Caco-2 (cell line): ENCODE measurements around the gene MRPS30. TPM values are rescaled to one million over a fixed set of nuclear protein-coding genes. Genes with fewer than 3 reads are reported as not detected.
"Not testable (repeated sequence)": the region's sequence is repeated elsewhere in the genome, so short reads cannot be mapped to it uniquely, and the experiment has no call there.

Source experiments
- BruUV-seq: library from RNA; stranded (reverse); fragments of 400-500 nt; replicated peaks from 2 replicates; lab custom pipeline; 2021; lab: Mats Ljungman, UMichigan
- CTCF ChIA-PET: fragments of 300-600 bp; sonication (Branson Sonifier 250); formaldehyde crosslinking; loops from one replicate; lab custom pipeline; 2022; ENCODE audit warnings: antibody characterized with exemption; lab: Charles Lee
- POLR2A ChIA-PET: fragments of 300-600 bp; sonication (Branson Sonifier 250); formaldehyde crosslinking; loops from one replicate; lab custom pipeline; 2022; ENCODE audit warnings: antibody characterized with exemption; lab: Charles Lee
- DNase-seq, 2 experiments: peaks; one replicate each; pipeline versions ENCODE4 v3.0.0 to v3.0.0-alpha.2; 2020 to 2022
- H3K27me3 ChIP-seq: replicated peaks from 2 replicates; pipeline ENCODE4 v1.6.0; 2011; ENCODE audit warnings: low read length; ENCODE audit not compliant: control insufficient read depth, insufficient read depth
- H3K36me3 ChIP-seq: 2 replicates; pipeline ENCODE4 v1.5.1; 2011; ENCODE audit warnings: low read length; ENCODE audit not compliant: control insufficient read depth, insufficient read depth
- H3K4me1 ChIP-seq: fragments of 250-450 bp; sonication (Bioruptor Pico); 2 replicates; pipeline ENCODE4 v1.5.1; 2020; ENCODE audit warnings: mild to moderate bottlenecking
- H3K4me3 ChIP-seq: 2 replicates; pipeline ENCODE4 v1.5.1; 2011; ENCODE audit warnings: low read depth, mild to moderate bottlenecking, control low read depth, low read length
- H3K9me3 ChIP-seq: fragments of 250-450 bp; sonication (Bioruptor Pico); 2 replicates; pipeline ENCODE4 v1.5.1; 2020; ENCODE audit warnings: mild to moderate bottlenecking, moderate library complexity
- H3K27ac Mint-ChIP-seq: one replicate; pipeline ENCODE4 v1.8.0; 2022; ENCODE audit warnings: mixed read lengths; ENCODE audit not compliant: unreplicated experiment
- H3K27me3 Mint-ChIP-seq: one replicate; pipeline ENCODE4 v1.8.0; 2022; ENCODE audit warnings: mixed read lengths; ENCODE audit not compliant: insufficient read depth, unreplicated experiment
- H3K36me3 Mint-ChIP-seq: one replicate; pipeline ENCODE4 v1.8.0; 2022; ENCODE audit warnings: mild to moderate bottlenecking, mixed read lengths; ENCODE audit not compliant: insufficient read depth, unreplicated experiment
- H3K4me1 Mint-ChIP-seq: one replicate; pipeline ENCODE4 v1.8.0; 2022; ENCODE audit warnings: low read depth, mixed read lengths; ENCODE audit not compliant: unreplicated experiment
- H3K4me3 Mint-ChIP-seq: one replicate; pipeline ENCODE4 v1.8.0; 2022; ENCODE audit warnings: mild to moderate bottlenecking, moderate library complexity, mixed read lengths; ENCODE audit not compliant: unreplicated experiment
- H3K9me3 Mint-ChIP-seq: one replicate; pipeline ENCODE4 v1.8.0; 2022; ENCODE audit warnings: mixed read lengths; ENCODE audit not compliant: unreplicated experiment
- CTCF ChIP-seq, 2 experiments: fragments of 200-600 bp in 1 of 2; IDR thresholded peaks; 1 replicate in 1 of 2; 2 replicates in 1 of 2; pipeline versions ENCODE4 v1.5.1 to v1.8.0; 2011 to 2022; ENCODE audit warnings: antibody characterized with exemption in 1 of 2, control low read depth in 1 of 2, inconsistent platforms in 1 of 2, low read depth in 1 of 2, low read length in 1 of 2, mild to moderate bottlenecking in 1 of 2, moderate library complexity in 1 of 2; ENCODE audit not compliant: insufficient read depth in 1 of 2, severe bottlenecking in 1 of 2, unreplicated experiment in 1 of 2
- intact Hi-C: fragments of 100-400 bp; cut with micrococcal nuclease; formaldehyde crosslinking; loops from one replicate; pipeline ENCODE4 v1.10.0; 2022; ENCODE audit not compliant: unreplicated experiment
- total RNA-seq: library from RNA; stranded (reverse); gene quantifications from 2 replicates; pipeline ENCODE4 v1.2.3, GENCODE V29; 2022

MRPS30 gene
- total RNA-seq, 1 experiment from 2014 or later = 62.2 TPM

- peaks cover 38% of the 10 kb centered on the region for H3K36me3 Mint-ChIP-seq
- no peaks in the 10 kb centered on the region for H3K4me1 Mint-ChIP-seq
- no TSS peak for BruUV-seq
- no peak overlapping the region for H3K4me3 Mint-ChIP-seq
- intact Hi-C loops = no loop called here
- ChIA-PET POLR2A (no interaction called here), CTCF (no interaction called here)
- no peak for DNase-seq
- Histone ChIP-seq H3K36me3 (peaks cover 2% of the 10 kb centered on the region), H3K9me3 (no peaks in the 10 kb centered on the region), H3K4me1 (0 out of 2 replicates have a peak, but pooled peaks cover 3% of the 10 kb centered on the region), H3K27me3 (no peaks in the 10 kb centered on the region), H3K4me3 (no peak overlapping the region)
- no peaks in the 10 kb centered on the region for H3K27me3 Mint-ChIP-seq
- no peaks in the 10 kb centered on the region for H3K9me3 Mint-ChIP-seq
- no peak overlapping the region for H3K27ac Mint-ChIP-seq
- TF ChIP-seq CTCF (IDR thresholded peaks at IDR 0.05; ENCODE audit: insufficient read depth in 1 of 2, low read depth in 1 of 2, low read length in 1 of 2, severe bottlenecking in 1 of 2, unreplicated experiment in 1 of 2) = no peak
These were observed 6.0 kb downstream of the MRPS30 start for GRCh38 chr5:44814761-44815160.

- Histone ChIP-seq H3K4me1 (no peaks in the 10 kb centered on the region), H3K4me3 (no peak overlapping the region), H3K9me3 (no peaks in the 10 kb centered on the region), H3K36me3 (no peaks in the 10 kb centered on the region), H3K27me3 (no peaks in the 10 kb centered on the region)
- no peak for DNase-seq
- Mint-ChIP-seq H3K9me3 (no peaks in the 10 kb centered on the region), H3K4me3 (no peak overlapping the region), H3K4me1 (no peaks in the 10 kb centered on the region), H3K27ac (no peak overlapping the region), H3K36me3 (peaks cover 8% of the 10 kb centered on the region), H3K27me3 (no peaks in the 10 kb centered on the region)
- ChIA-PET CTCF (no interaction called here), POLR2A (no interaction called here)
- no TSS peak for BruUV-seq
- no peak for TF ChIP-seq CTCF (IDR thresholded peaks at IDR 0.05; ENCODE audit: insufficient read depth in 1 of 2, low read depth in 1 of 2, low read length in 1 of 2, severe bottlenecking in 1 of 2, unreplicated experiment in 1 of 2)
- intact Hi-C loops = no loop called here
These were observed 12.4 kb downstream of the MRPS30 start for GRCh38 chr5:44821164-44821563.

- H3K27ac Mint-ChIP-seq, H3K4me1 ChIP-seq, H3K36me3 Mint-ChIP-seq, H3K27me3 Mint-ChIP-seq, H3K4me3 Mint-ChIP-seq, intact Hi-C loops, H3K36me3 ChIP-seq, DNase-seq, BruUV-seq, H3K9me3 Mint-ChIP-seq, H3K4me1 Mint-ChIP-seq, H3K27me3 ChIP-seq, POLR2A ChIA-PET, CTCF ChIA-PET, H3K9me3 ChIP-seq, H3K4me3 ChIP-seq: not testable (repeated sequence)
These were observed 15.9 kb downstream of the MRPS30 start for GRCh38 chr5:44824662-44825061.

- H3K9me3 ChIP-seq = no peaks in the 10 kb centered on the region
- no peak for DNase-seq
- Mint-ChIP-seq H3K4me1 (no peaks in the 10 kb centered on the region), H3K36me3 (no peaks in the 10 kb centered on the region), H3K27me3 (no peaks in the 10 kb centered on the region), H3K27ac (no peak overlapping the region), H3K4me3 (no peak overlapping the region), H3K9me3 (no peaks in the 10 kb centered on the region)
- H3K27me3 ChIP-seq = no peaks in the 10 kb centered on the region
- no peak for TF ChIP-seq CTCF (IDR thresholded peaks at IDR 0.05; ENCODE audit: insufficient read depth in 1 of 2, low read depth in 1 of 2, low read length in 1 of 2, severe bottlenecking in 1 of 2, unreplicated experiment in 1 of 2)
- intact Hi-C loops = no loop called here
- ChIA-PET POLR2A (no interaction called here), CTCF (no interaction called here)
- no peak overlapping the region for H3K4me3 ChIP-seq
- no peaks in the 10 kb centered on the region for H3K4me1 ChIP-seq
- BruUV-seq = no TSS peak
- no peaks in the 10 kb centered on the region for H3K36me3 ChIP-seq
These were observed 18.9 kb downstream of the MRPS30 start for GRCh38 chr5:44827681-44828080.
